Measurements from ENCODE around the gene CAPN9. TPM values are rescaled to one million over a fixed set of nuclear protein-coding genes. Genes with fewer than 3 reads are reported as not detected.

The CAPN9 gene
- total RNA-seq, 2 experiments from 2014 or later, result not detected

DNA sequence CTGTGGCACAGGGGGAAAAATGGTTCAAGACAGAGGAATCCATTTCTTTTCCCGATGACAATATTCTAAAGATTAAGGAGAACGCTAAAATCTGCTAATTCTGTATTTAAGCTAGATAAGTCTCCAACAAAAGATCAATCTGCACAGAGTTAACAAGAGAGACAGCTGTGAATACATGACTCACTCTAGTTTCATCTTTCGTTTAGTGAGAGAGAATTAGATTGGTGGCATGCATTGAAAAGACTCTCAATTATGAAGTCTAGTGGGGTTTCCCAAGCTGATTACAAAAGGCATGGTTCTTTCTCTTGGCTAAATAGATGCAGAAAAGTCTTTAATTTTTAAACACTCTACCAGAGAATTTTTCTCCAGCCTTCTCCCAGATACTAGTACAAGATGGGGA is 34.4 kb downstream of the CAPN9 start:
- Mint-ChIP-seq H3K4me1 (no peaks in the 10 kb centered on the region), H3K27me3 (peaks cover 12% of the 10 kb centered on the region), H3K9me3 (no peaks in the 10 kb centered on the region), H3K36me3 (no peaks in the 10 kb centered on the region), H3K4me3 (no peak overlapping the region), H3K27ac (no peak overlapping the region)
- DNase-seq, result no peak
- POLR2A ChIA-PET, result no interaction called here
- ATAC-seq (ENCODE audit: low read depth), result no peak

- no peak overlapping the region for H3K27ac Mint-ChIP-seq
- no peaks in the 10 kb centered on the region for H3K4me1 Mint-ChIP-seq
- POLR2A ChIA-PET, result no interaction called here
- H3K9me3 Mint-ChIP-seq, result no peaks in the 10 kb centered on the region
- H3K4me3 Mint-ChIP-seq, result no peak overlapping the region
- no peaks in the 10 kb centered on the region for H3K36me3 Mint-ChIP-seq
- peaks cover 14% of the 10 kb centered on the region for H3K27me3 Mint-ChIP-seq
- ATAC-seq (ENCODE audit: low read depth) (no peak), DNase-seq (no peak)
These were observed 37.0 kb downstream of the CAPN9 start for GRCh38 chr1:230784163-230784562.

GRCh38 chr1:230785636-230786384 is 38.6 kb downstream of the CAPN9 start:
- Mint-ChIP-seq H3K9me3 (no peaks in the 10 kb centered on the region), H3K4me1 (no peaks in the 10 kb centered on the region), H3K27ac (no peak overlapping the region), H3K4me3 (no peak overlapping the region), H3K27me3 (peaks cover 12% of the 10 kb centered on the region), H3K36me3 (no peaks in the 10 kb centered on the region)
- no peak for ATAC-seq (ENCODE audit: low read depth)
- DNase-seq, result no peak
- POLR2A ChIA-PET, result no interaction called here

GRCh38 chr1:230786385-230786753 is 39.2 kb downstream of the CAPN9 start:
- POLR2A ChIA-PET, result no interaction called here
- H3K36me3 Mint-ChIP-seq, result no peaks in the 10 kb centered on the region
- no peaks in the 10 kb centered on the region for H3K4me1 Mint-ChIP-seq
- no peak overlapping the region for H3K27ac Mint-ChIP-seq
- H3K4me3 Mint-ChIP-seq, result no peak overlapping the region
- no peaks in the 10 kb centered on the region for H3K9me3 Mint-ChIP-seq
- no peak for ATAC-seq (ENCODE audit: low read depth)
- peaks cover 11% of the 10 kb centered on the region for H3K27me3 Mint-ChIP-seq
- DNase-seq, result no peak

GRCh38 chr1:230787471-230787870 is 40.3 kb downstream of the CAPN9 start:
- H3K4me3 Mint-ChIP-seq, result no peak overlapping the region

GRCh38 chr1:230788561-230789275 is 41.5 kb downstream of the CAPN9 start:
- Mint-ChIP-seq H3K27ac (no peak overlapping the region), H3K27me3 (peaks cover 16% of the 10 kb centered on the region), H3K4me1 (no peaks in the 10 kb centered on the region), H3K4me3 (no peak overlapping the region), H3K9me3 (no peaks in the 10 kb centered on the region), H3K36me3 (no peaks in the 10 kb centered on the region)
- ATAC-seq (ENCODE audit: low read depth) (no peak), DNase-seq (no peak)
- POLR2A ChIA-PET, result no interaction called here

More at GRCh38 chr1:230787471-230787870, 40.3 kb downstream of the CAPN9 start:
- DNase-seq, result no peak
- no peak overlapping the region for H3K27ac Mint-ChIP-seq
- ATAC-seq (ENCODE audit: low read depth), result no peak
- no peaks in the 10 kb centered on the region for H3K9me3 Mint-ChIP-seq
- peaks cover 16% of the 10 kb centered on the region for H3K27me3 Mint-ChIP-seq
- POLR2A ChIA-PET, result no interaction called here
- no peaks in the 10 kb centered on the region for H3K4me1 Mint-ChIP-seq
- no peaks in the 10 kb centered on the region for H3K36me3 Mint-ChIP-seq

- Mint-ChIP-seq H3K27ac (no peak overlapping the region), H3K9me3 (no peaks in the 10 kb centered on the region), H3K27me3 (peaks cover 16% of the 10 kb centered on the region), H3K4me3 (no peak overlapping the region), H3K4me1 (no peaks in the 10 kb centered on the region), H3K36me3 (no peaks in the 10 kb centered on the region)
- DNase-seq (no peak), ATAC-seq (ENCODE audit: low read depth) (no peak)
- POLR2A ChIA-PET, result no interaction called here
These were observed 42.8 kb downstream of the CAPN9 start for GRCh38 chr1:230790026-230790425.

GRCh38 chr1:230791986-230792564 is 44.9 kb downstream of the CAPN9 start:
- Mint-ChIP-seq H3K4me1 (no peaks in the 10 kb centered on the region), H3K9me3 (no peaks in the 10 kb centered on the region), H3K36me3 (no peaks in the 10 kb centered on the region), H3K27me3 (peaks cover 16% of the 10 kb centered on the region), H3K4me3 (no peak overlapping the region), H3K27ac (no peak overlapping the region)
- no peak for ATAC-seq (ENCODE audit: low read depth)
- POLR2A ChIA-PET, result no interaction called here
- DNase-seq, result no peak

GRCh38 chr1:230792691-230793462 is 45.7 kb downstream of the CAPN9 start:
- Mint-ChIP-seq H3K9me3 (no peaks in the 10 kb centered on the region), H3K27me3 (peaks cover 16% of the 10 kb centered on the region), H3K4me1 (no peaks in the 10 kb centered on the region), H3K4me3 (no peak overlapping the region), H3K36me3 (no peaks in the 10 kb centered on the region), H3K27ac (no peak overlapping the region)
- DNase-seq (no peak), ATAC-seq (ENCODE audit: low read depth) (no peak)
- POLR2A ChIA-PET, result no interaction called here

DNA sequence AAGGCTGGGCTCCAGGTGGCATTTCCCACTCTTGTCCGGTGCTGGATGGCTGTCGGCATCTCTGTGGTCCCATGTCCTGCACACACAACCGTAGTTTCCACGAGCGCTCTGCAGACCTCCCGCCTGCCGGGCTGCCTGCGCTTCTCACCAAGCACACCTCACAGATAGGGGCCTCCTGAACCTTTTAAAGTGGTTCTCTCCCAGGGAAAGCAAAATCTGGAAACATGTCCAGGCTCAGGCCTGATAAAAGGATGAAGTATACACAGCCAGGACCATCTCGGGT is 46.2 kb downstream of the CAPN9 start:
- ATAC-seq (ENCODE audit: low read depth), result no peak
- no peaks in the 10 kb centered on the region for H3K36me3 Mint-ChIP-seq
- no peak for DNase-seq
- no peaks in the 10 kb centered on the region for H3K4me1 Mint-ChIP-seq
- H3K27me3 Mint-ChIP-seq, result peaks cover 16% of the 10 kb centered on the region
- H3K9me3 Mint-ChIP-seq, result no peaks in the 10 kb centered on the region
- POLR2A ChIA-PET, result no interaction called here
- H3K4me3 Mint-ChIP-seq, result no peak overlapping the region
- no peak overlapping the region for H3K27ac Mint-ChIP-seq

DNA sequence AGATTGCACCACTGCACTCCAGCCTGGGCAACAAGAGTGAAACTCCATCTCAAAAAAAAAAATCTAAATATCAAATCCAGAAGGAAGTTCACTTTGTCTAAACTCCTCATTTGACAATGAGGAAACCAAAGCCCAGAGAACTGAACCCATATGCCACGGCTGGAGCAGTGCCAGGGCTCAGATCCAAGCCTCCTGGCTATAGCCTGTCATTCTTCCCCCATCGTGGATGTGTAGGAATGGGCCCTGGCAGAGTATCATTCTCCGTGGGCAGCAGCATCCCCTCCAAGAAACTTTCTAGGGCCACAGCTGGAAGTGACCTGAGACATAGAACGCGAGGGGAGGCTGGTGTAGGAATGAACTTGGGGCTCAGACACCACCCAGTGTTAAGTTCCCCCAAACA is 47.2 kb downstream of the CAPN9 start:
- no peaks in the 10 kb centered on the region for H3K4me1 Mint-ChIP-seq
- DNase-seq, result no peak
- H3K9me3 Mint-ChIP-seq, result no peaks in the 10 kb centered on the region
- no peak for ATAC-seq (ENCODE audit: low read depth)
- POLR2A ChIA-PET, result no interaction called here
- no peak overlapping the region for H3K27ac Mint-ChIP-seq
- no peaks in the 10 kb centered on the region for H3K36me3 Mint-ChIP-seq
- no peak overlapping the region for H3K4me3 Mint-ChIP-seq
- H3K27me3 Mint-ChIP-seq, result peaks cover 14% of the 10 kb centered on the region

GRCh38 chr1:230794871-230795605 is 47.9 kb downstream of the CAPN9 start:
- H3K4me1 Mint-ChIP-seq, result no peaks in the 10 kb centered on the region
- ATAC-seq (ENCODE audit: low read depth), result no peak
- no peaks in the 10 kb centered on the region for H3K9me3 Mint-ChIP-seq
- no peak for DNase-seq
- H3K4me3 Mint-ChIP-seq, result no peak overlapping the region
- peaks cover 17% of the 10 kb centered on the region for H3K27me3 Mint-ChIP-seq
- POLR2A ChIA-PET, result no interaction called here
- H3K27ac Mint-ChIP-seq, result no peak overlapping the region
- H3K36me3 Mint-ChIP-seq, result no peaks in the 10 kb centered on the region

GRCh38 chr1:230796626-230797025 is 49.4 kb downstream of the CAPN9 start:
- Mint-ChIP-seq H3K9me3 (no peaks in the 10 kb centered on the region), H3K4me1 (no peaks in the 10 kb centered on the region), H3K4me3 (no peak overlapping the region), H3K27me3 (peaks cover 8% of the 10 kb centered on the region), H3K27ac (no peak overlapping the region), H3K36me3 (no peaks in the 10 kb centered on the region)
- DNase-seq, result no peak
- ATAC-seq (ENCODE audit: low read depth), result no peak
- POLR2A ChIA-PET, result no interaction called here
